H1 (cell line): ENCODE measurements around the gene VAV2. TPM values are rescaled to one million over a fixed set of nuclear protein-coding genes. Genes with fewer than 3 reads are reported as not detected.

Source experiments
- CTCF ChIA-PET: fragments of 300-600 bp; sonication (Branson Sonifier 250); formaldehyde crosslinking; loops from one replicate; lab custom pipeline; 2021; ENCODE audit not compliant: partially characterized antibody; lab: Charles Lee
- POLR2A ChIA-PET: fragments of 300-600 bp; sonication (Branson Sonifier 250); formaldehyde crosslinking; loops from one replicate; lab custom pipeline; 2021; ENCODE audit warnings: inconsistent platforms; ENCODE audit not compliant: partially characterized antibody; lab: Charles Lee
- DNase-seq, 2 experiments: peaks; one replicate each; pipeline versions ENCODE4 v3.0.0 to v3.0.0-alpha.2; 2010 to 2022; ENCODE audit warnings: low spot score in 2 of 2, low read depth in 1 of 2, mixed read lengths in 1 of 2
- FAIRE-seq: peaks from 2 replicates; lab custom pipeline; 2011; peaks lifted over from hg19 to GRCh38; lab: Jason Lieb, UNC
- H2AFZ ChIP-seq: 2 replicates; pipeline ENCODE4 v1.8.1; 2012; ENCODE audit warnings: low read length, inconsistent platforms
- H2AK5ac ChIP-seq: 2 replicates; pipeline ENCODE4 v1.6.1; 2013; ENCODE audit warnings: low read depth, low read length
- H2BK120ac ChIP-seq: replicated peaks from 2 replicates; pipeline ENCODE3; 2013; ENCODE audit warnings: low read depth, low read length, inconsistent platforms
- H2BK12ac ChIP-seq: 2 replicates; pipeline ENCODE4 v1.6.1; 2013; ENCODE audit warnings: low read depth, low read length
- H2BK15ac ChIP-seq: 2 replicates; pipeline ENCODE4 v1.6.1; 2013; ENCODE audit warnings: low read length
- H2BK20ac ChIP-seq: 2 replicates; pipeline ENCODE4 v1.6.1; 2013; ENCODE audit warnings: low read length
- H2BK5ac ChIP-seq: 2 replicates; pipeline ENCODE4 v1.6.1; 2013; ENCODE audit warnings: low read depth, low read length
- H3K14ac ChIP-seq: 2 replicates; pipeline ENCODE4 v1.6.1; 2013; ENCODE audit warnings: inconsistent platforms; ENCODE audit not compliant: insufficient read length
- H3K18ac ChIP-seq: 2 replicates; pipeline ENCODE4 v1.6.1; 2013; ENCODE audit warnings: low read length; ENCODE audit errors: extremely low read depth
- H3K23ac ChIP-seq: 2 replicates; pipeline ENCODE4 v1.6.1; 2013; ENCODE audit warnings: inconsistent platforms; ENCODE audit not compliant: insufficient read length
- H3K23me2 ChIP-seq: 2 replicates; pipeline ENCODE4 v1.6.1; 2013; ENCODE audit warnings: low read depth, low read length
- H3K27ac ChIP-seq: 2 replicates; pipeline ENCODE4 v1.6.1; 2011; ENCODE audit warnings: low read depth, low read length, inconsistent platforms
- H3K27me3 ChIP-seq, 4 experiments: replicated peaks in 1 of 4; 1 replicate in 1 of 4; 2 replicates in 3 of 4; pipeline versions ENCODE4 v1.6.1 to v1.8.1; 2011 to 2013; ENCODE audit warnings: low read length in 3 of 4, mild to moderate bottlenecking in 3 of 4, inconsistent platforms in 2 of 4, mixed read lengths in 2 of 4, moderate library complexity in 1 of 4; ENCODE audit not compliant: control insufficient read depth in 3 of 4, insufficient read depth in 3 of 4; ENCODE audit errors: extremely low read depth in 1 of 4
- H3K36me3 ChIP-seq, 4 experiments: 2 replicates each; pipeline versions ENCODE4 v1.6.1 to v1.8.1; 2011 to 2013; ENCODE audit warnings: mild to moderate bottlenecking in 4 of 4, low read length in 3 of 4, moderate library complexity in 2 of 4, control low read depth in 1 of 4, inconsistent platforms in 1 of 4; ENCODE audit not compliant: insufficient read depth in 4 of 4, control insufficient read depth in 2 of 4
- H3K4ac ChIP-seq: replicated peaks from 2 replicates; pipeline ENCODE3; 2013; ENCODE audit warnings: low read length, low read depth, mixed read lengths, inconsistent platforms; ENCODE audit not compliant: insufficient read length
- H3K4me1 ChIP-seq, 4 experiments: replicated peaks in 1 of 4; 1 replicate in 1 of 4; 2 replicates in 3 of 4; pipeline versions ENCODE4 v1.6.1 to v1.8.1; 2011 to 2013; ENCODE audit warnings: low read length in 3 of 4, inconsistent platforms in 2 of 4, mixed read lengths in 1 of 4; ENCODE audit not compliant: insufficient read depth in 4 of 4, control insufficient read depth in 3 of 4
- H3K4me2 ChIP-seq, 2 experiments: 2 replicates each; pipeline versions ENCODE4 v1.6.1 to v1.8.1; 2011 to 2013; ENCODE audit warnings: low read depth in 2 of 2, low read length in 2 of 2, control low read depth in 1 of 2, inconsistent platforms in 1 of 2, mild to moderate bottlenecking in 1 of 2; ENCODE audit not compliant: insufficient read depth in 1 of 2
- H3K4me3 ChIP-seq, 4 experiments: fragments of 200-600, 300-600 bp in 1 of 4; sonication (generic), shearing (Covaris generic), sonication (Bioruptor Twin) in 1 of 4; 2 replicates each; pipeline versions ENCODE4 v1.5.1 to v1.8.1; 2011 to 2016; ENCODE audit warnings: low read length in 4 of 4, low read depth in 3 of 4, control low read depth in 2 of 4, inconsistent platforms in 2 of 4, mild to moderate bottlenecking in 2 of 4, mixed read lengths in 1 of 4, moderate library complexity in 1 of 4; ENCODE audit not compliant: insufficient read depth in 2 of 4; ENCODE audit errors: extremely low read depth in 1 of 4
- H3K56ac ChIP-seq: replicated peaks from 2 replicates; pipeline ENCODE3; 2013; ENCODE audit warnings: low read depth, mild to moderate bottlenecking, mixed read lengths, low read length, inconsistent platforms; ENCODE audit not compliant: insufficient read length
- H3K79me1 ChIP-seq: 2 replicates; pipeline ENCODE4 v1.6.1; 2013; ENCODE audit warnings: low read depth, low read length, control low read depth
- H3K79me2 ChIP-seq, 2 experiments: 2 replicates each; pipeline versions ENCODE4 v1.6.1 to v1.8.1; 2012 to 2013; ENCODE audit warnings: low read length in 2 of 2, mild to moderate bottlenecking in 2 of 2, inconsistent platforms in 1 of 2; ENCODE audit not compliant: insufficient read depth in 2 of 2, control insufficient read depth in 1 of 2
- H3K9ac ChIP-seq, 4 experiments: replicated peaks in 1 of 4; 1 replicate in 1 of 4; 2 replicates in 3 of 4; pipeline versions ENCODE4 v1.6.1 to v1.8.1; 2011 to 2013; ENCODE audit warnings: low read depth in 3 of 4, low read length in 3 of 4, control low read depth in 2 of 4, mild to moderate bottlenecking in 2 of 4, moderate library complexity in 2 of 4, inconsistent platforms in 1 of 4; ENCODE audit errors: extremely low read depth in 1 of 4
- H3K9me3 ChIP-seq, 2 experiments: 2 replicates each; pipeline versions ENCODE4 v1.6.1 to v1.8.1; 2012 to 2013; ENCODE audit warnings: mild to moderate bottlenecking in 2 of 2, moderate library complexity in 2 of 2, control low read depth in 1 of 2, inconsistent platforms in 1 of 2, low read depth in 1 of 2, low read length in 1 of 2, mixed read lengths in 1 of 2; ENCODE audit not compliant: insufficient read depth in 2 of 2
- H4K20me1 ChIP-seq, 2 experiments: replicated peaks in 1 of 2; 2 replicates each; pipeline versions ENCODE3 to v1.8.1; 2011 to 2013; ENCODE audit warnings: inconsistent platforms in 2 of 2, low read length in 2 of 2, mild to moderate bottlenecking in 1 of 2; ENCODE audit not compliant: insufficient read depth in 2 of 2, control insufficient read depth in 1 of 2
- H4K5ac ChIP-seq: 2 replicates; pipeline ENCODE4 v1.6.1; 2013; ENCODE audit warnings: low read length, low read depth, mixed read lengths, inconsistent platforms; ENCODE audit not compliant: insufficient read length
- H4K8ac ChIP-seq: 2 replicates; pipeline ENCODE4 v1.8.0; 2013; ENCODE audit warnings: mild to moderate bottlenecking, moderate library complexity, low read length, inconsistent platforms; ENCODE audit not compliant: insufficient read depth; ENCODE audit errors: extremely low read depth
- H4K91ac ChIP-seq: replicated peaks from 2 replicates; pipeline ENCODE3; 2013; ENCODE audit warnings: low read length, mixed read lengths, inconsistent platforms; ENCODE audit not compliant: insufficient read length
- ASH2L ChIP-seq: fragments of 200-600, 300-600 bp; sonication (generic); IDR thresholded peaks from one replicate; pipeline ENCODE4 v1.7.1; 2017; ENCODE audit warnings: low read length
- CHD1 ChIP-seq: IDR thresholded peaks from 2 replicates; pipeline ENCODE4 v1.6.1; 2012; ENCODE audit warnings: low read depth, low read length, improper control_type of control experiment
- CHD2 ChIP-seq: IDR thresholded peaks from 2 replicates; pipeline ENCODE4 v1.6.1; 2012; ENCODE audit warnings: low read length, improper control_type of control experiment
- E2F6 ChIP-seq: IDR thresholded peaks from 2 replicates; pipeline ENCODE4 v1.6.1; 2012; ENCODE audit warnings: inconsistent platforms
- EZH2 ChIP-seq: fragments of 200-600 bp; sonication (generic); IDR thresholded peaks from 2 replicates; pipeline ENCODE4 v1.7.1; 2012; ENCODE audit warnings: low read depth, mild to moderate bottlenecking, moderate library complexity, low read length, inconsistent platforms; ENCODE audit not compliant: severe bottlenecking
- HDAC2 ChIP-seq, 2 experiments: fragments of 300-600 bp in 1 of 2; sonication (generic) in 1 of 2; IDR thresholded peaks; 2 replicates each; pipeline ENCODE4 v1.6.1; 2011 to 2012; ENCODE audit warnings: low read depth in 2 of 2, low read length in 2 of 2, mild to moderate bottlenecking in 2 of 2, moderate library complexity in 2 of 2, borderline replicate concordance in 1 of 2, inconsistent platforms in 1 of 2
- JUND ChIP-seq: IDR thresholded peaks from 2 replicates; pipeline ENCODE4 v1.6.1; 2011; ENCODE audit warnings: mild to moderate bottlenecking, improper control_type of control experiment, low read length
- KDM1A ChIP-seq: fragments of 200-600, 300-600 bp; sonication (generic); IDR thresholded peaks from 2 replicates; pipeline ENCODE4 v1.7.1; 2016; ENCODE audit warnings: mild to moderate bottlenecking, low read length, borderline replicate concordance
- KDM5A ChIP-seq: fragments of 200-600 bp; IDR thresholded peaks from 2 replicates; pipeline ENCODE4 v1.7.1; 2012; ENCODE audit warnings: mild to moderate bottlenecking, low read length, inconsistent platforms, mixed read lengths
- PHF8 ChIP-seq: fragments of 200-600 bp; sonication (generic); conservative IDR thresholded peaks from 2 replicates; pipeline ENCODE4 v1.7.1; 2012; ENCODE audit warnings: low read depth, mild to moderate bottlenecking, inconsistent platforms, low read length, moderate library complexity
- POLR2A ChIP-seq, 2 experiments: IDR thresholded peaks; 1 replicate in 1 of 2; 2 replicates in 1 of 2; pipeline ENCODE4 v1.6.1; 2011; ENCODE audit warnings: low read depth in 2 of 2, low read length in 2 of 2, mild to moderate bottlenecking in 2 of 2; ENCODE audit errors: control extremely low read depth in 1 of 2
- POU5F1 ChIP-seq: IDR thresholded peaks from 2 replicates; pipeline ENCODE4 v1.6.1; 2011; ENCODE audit warnings: low read depth, mild to moderate bottlenecking, low read length, moderate library complexity
- ZNF274 ChIP-seq: IDR thresholded peaks from 2 replicates; pipeline ENCODE4 v1.7.0; 2012; ENCODE audit warnings: low read length, borderline replicate concordance; ENCODE audit errors: extremely low read depth
- WGBS, 2 experiments: shearing (Covaris generic) in 1 of 2; methylation state at CpG; one replicate each; pipeline versions ENCODE4 v1.1.6 to v1.1.7; 2013 to 2015; ENCODE audit warnings: low lambda C conversion rate in 2 of 2, mixed read lengths in 2 of 2, inconsistent platforms in 1 of 2, low coverage in 1 of 2, missing lambda C conversion rate in 1 of 2; ENCODE audit not compliant: insufficient replicate concordance in 2 of 2, insufficient coverage in 1 of 2, insufficient read length in 1 of 2; ENCODE audit errors: extremely low coverage in 1 of 2, missing lambda C conversion rate in 1 of 2; 5-methylcytosine and 5-hydroxymethylcytosine counted together
- polyA plus RNA-seq, 7 experiments: library from polyadenylated mRNA; depleted of rRNA in 3 of 7; stranded (reverse) in 5 of 7; unstranded in 2 of 7; fragments of >200 nt in 5 of 7; fragments of 200-250 nt in 2 of 7; gene quantifications; 1 replicate in 5 of 7; 2 replicates in 1 of 7; 4 replicates in 1 of 7; pipeline versions ENCODE4 v1.2.1 to v1.2.3, GENCODE V29; 2011 to 2013; ENCODE audit warnings: missing spikeins in 2 of 7, mixed read lengths in 2 of 7
- total RNA-seq: library from RNA; stranded (reverse); fragmentation: NEBNext Ultra II Directional; extraction: Animal tissue kit (Norgen Biotek cat#: 25700); gene quantifications from 2 replicates; pipeline ENCODE4 v1.2.1, GENCODE V29; 2021

The VAV2 gene
- total and polyA plus RNA-seq, 2 of the 8 experiments (the other 6 are each of a cell fraction or from before 2014, with no cell fraction given): 13.6 to 37.6 TPM

DNA sequence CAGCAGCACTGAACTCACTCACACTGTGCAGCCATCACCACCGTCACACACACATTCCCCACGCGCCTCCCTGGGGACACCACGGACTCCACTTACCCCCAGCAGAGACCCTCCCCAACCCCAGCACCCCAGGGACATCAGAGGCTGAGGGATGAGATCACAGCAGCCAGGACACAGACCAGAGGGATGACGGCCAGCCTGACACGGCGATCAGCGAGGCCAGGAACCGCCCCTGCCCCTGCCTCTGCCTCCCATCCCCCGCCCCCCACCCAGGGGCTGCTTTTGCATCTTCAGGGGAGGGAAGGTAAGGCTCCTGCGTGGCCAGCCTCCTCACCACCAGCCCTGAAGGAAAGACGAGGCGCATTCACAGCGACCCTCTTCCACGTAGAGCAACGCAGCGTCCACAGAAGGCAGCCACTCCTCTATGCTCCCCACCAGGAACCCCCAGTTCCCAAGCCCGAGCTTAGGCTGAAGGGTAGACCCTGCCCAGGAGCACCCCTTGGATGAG, 104.5 kb downstream of the VAV2 start:
- DNase-seq: peak in 1 of 2 experiments; percentile 49
- CTCF ChIA-PET: interaction anchor here (0.7 to 3.0 kb wide), 4 partner anchors 11 to 107 kb away, joined by 3 to 20 read pairs (median 10); no protein-coding TSS in a partner anchor
- TF ChIP-seq E2F6: no peak
- TF ChIP-seq KDM5A: no peak
- no peak for TF ChIP-seq KDM1A
- TF ChIP-seq ASH2L: no peak
- no peak for TF ChIP-seq HDAC2 (IDR thresholded peaks at IDR 0.05; ENCODE audit: borderline replicate concordance in 1 of 2, low read depth in 2 of 2, low read length in 2 of 2)
- TF ChIP-seq CHD2: no peak
- no peak for TF ChIP-seq EZH2
- TF ChIP-seq ZNF274: no peak
- TF ChIP-seq JUND: no peak
- TF ChIP-seq POU5F1: no peak
- no peak for TF ChIP-seq POLR2A (IDR thresholded peaks at IDR 0.05; ENCODE audit: control extremely low read depth in 1 of 2, low read depth in 2 of 2, low read length in 2 of 2)
- TF ChIP-seq PHF8: no peak
- no peak for TF ChIP-seq CHD1

More for the DNA sequence above, 104.5 kb downstream of the VAV2 start:
- H3K36me3 ChIP-seq: no peaks in the 10 kb centered on the region
- 79% methylated on average over 5 of the region's 18 CpGs; no CpG with 5 or more reads in 1 of the 2 experiments for WGBS, 2 experiments
- H3K4me3 ChIP-seq: no peak overlapping the region
- no peak overlapping the region for H4K5ac ChIP-seq
- H3K9ac ChIP-seq: peak overlapping the region in 1 of 4 experiments; percentile 10; a peak in 2 of 7 replicates
- FAIRE-seq: no peak
- peak overlapping the region; percentile 97 for H2BK5ac ChIP-seq
- H2AFZ ChIP-seq: no peak overlapping the region
- peak overlapping the region; percentile 32 for H3K56ac ChIP-seq
- no peaks in the 10 kb centered on the region for H3K23me2 ChIP-seq
- no peak overlapping the region for H2BK15ac ChIP-seq
- H2BK12ac ChIP-seq: peak overlapping the region; percentile 97; the same call in 1 of the 2 replicates
- peaks cover 0 to 49% of the 10 kb centered on the region in 2 experiments; a peak in 2 of 4 replicates for H3K79me2 ChIP-seq
- 0 out of 2 replicates have a peak overlapping the region, but pooled peaks have one; percentile 65 for H2AK5ac ChIP-seq
- peak overlapping the region; percentile 89 for H4K91ac ChIP-seq
- peaks cover 4 to 6% of the 10 kb centered on the region in 2 experiments for H4K20me1 ChIP-seq
- no peaks in the 10 kb centered on the region for H3K9me3 ChIP-seq
- no peak overlapping the region for H3K14ac ChIP-seq
- H2BK120ac ChIP-seq: peak overlapping the region; percentile 16
- H3K4ac ChIP-seq: peak overlapping the region; percentile 98
- no peak overlapping the region for H4K8ac ChIP-seq
- peak overlapping the region; percentile 60 for H3K18ac ChIP-seq
- POLR2A ChIA-PET: no interaction called here
- peak overlapping the region; percentile 95; the same call in 1 of the 2 replicates for H2BK20ac ChIP-seq
- H3K27ac ChIP-seq: peak overlapping the region; percentile 43; the same call in 1 of the 2 replicates
- H3K79me1 ChIP-seq: peaks cover 10% of the 10 kb centered on the region
- H3K4me2 ChIP-seq: peak overlapping the region in 1 of 2 experiments; percentile 27; a peak in 1 of 4 replicates
- H3K4me1 ChIP-seq: peaks cover 0 to 48% (median 28%) of the 10 kb centered on the region in 4 experiments; a peak in 6 of 7 replicates
- no peak overlapping the region for H3K23ac ChIP-seq
- H3K27me3 ChIP-seq: no peaks in the 10 kb centered on the region
